Naive thymus-derived CD8-positive, alpha-beta T cell (primary cell): ENCODE data around the gene CCDC180. TPM values are rescaled to one million over a fixed set of nuclear protein-coding genes. Genes with fewer than 3 reads are reported as not detected.
A peak's percentile ranks its signal among the peaks of the same experiment; 100 is the strongest.
"Not testable (repeated sequence)": the region's sequence is repeated elsewhere in the genome, so short reads cannot be mapped to it uniquely, and the experiment has no call there.

Source experiments
- ATAC-seq, 2 donors: fragments of 150-1000 bp; cut with Tn5 transposase in 1 of 2; sonication (Bioruptor Pico), chemical (Tn5 transposase) in 1 of 2; 1 replicate in 1 of 2; 2 replicates in 1 of 2; pipeline ENCODE4 v1.10.0; 2021; ENCODE audit warnings: mild to moderate bottlenecking in 2 of 2, moderate library complexity in 2 of 2
- POLR2A ChIA-PET: fragments of 350-600 bp; sonication (Branson Sonifier 250); formaldehyde crosslinking; loops from one replicate; lab custom pipeline; 2021; ENCODE audit warnings: antibody characterized with exemption; lab: Charles Lee
- DNase-seq, 10 donors: peaks; one replicate each; pipeline versions ENCODE4 v3.0.0 to v3.0.0-alpha.2; 2020 to 2022
- H3K27ac Mint-ChIP-seq, 10 donors: one replicate each; pipeline ENCODE4 v1.8.0; 2020 to 2022; ENCODE audit warnings: mild to moderate bottlenecking in 10 of 10, mixed read lengths in 10 of 10, moderate library complexity in 4 of 10, inconsistent platforms in 1 of 10
- H3K27me3 Mint-ChIP-seq, 5 donors: one replicate each; pipeline ENCODE4 v1.8.0; 2021 to 2022; ENCODE audit warnings: mixed read lengths in 5 of 5
- H3K36me3 Mint-ChIP-seq, 3 donors: one replicate each; pipeline ENCODE4 v1.8.0; 2020 to 2022; ENCODE audit warnings: mixed read lengths in 3 of 3, mild to moderate bottlenecking in 2 of 3, inconsistent platforms in 1 of 3
- H3K4me1 Mint-ChIP-seq, 4 donors: one replicate each; pipeline ENCODE4 v1.8.0; 2021 to 2022; ENCODE audit warnings: mixed read lengths in 4 of 4
- H3K4me3 Mint-ChIP-seq, 10 donors: one replicate each; pipeline ENCODE4 v1.8.0; 2020 to 2022; ENCODE audit warnings: mild to moderate bottlenecking in 10 of 10, mixed read lengths in 10 of 10, moderate library complexity in 6 of 10, inconsistent platforms in 1 of 10
- H3K9me3 Mint-ChIP-seq, 9 donors: one replicate each; pipeline ENCODE4 v1.8.0; 2020 to 2022; ENCODE audit warnings: mixed read lengths in 9 of 9, mild to moderate bottlenecking in 3 of 9, inconsistent platforms in 1 of 9, moderate library complexity in 1 of 9
- polyA plus RNA-seq, 3 donors: library from polyadenylated mRNA; unstranded; fragments of 300-500 nt; fragmentation: Illumina TruSeq; gene quantifications; one replicate each; pipeline ENCODE4 v1.2.3, GENCODE V29; 2021
- total RNA-seq, 8 experiments: library from RNA in 2 of 8; stranded (reverse) in 2 of 8; gene quantifications; one replicate each; pipeline ENCODE4 v1.2.3 and lab custom pipeline; 2021 to 2026

CCDC180 gene
- total and polyA plus RNA-seq, 5 experiments from 2014 or later, result 0.10 to 17.8 (median 6.4) TPM; not detected in 1

GRCh38 chr9:97332993-97333392 lies 25.5 kb downstream of the CCDC180 start:
- peaks cover 24 to 82% (median 74%) of the 10 kb centered on the region in 3 donors for H3K36me3 Mint-ChIP-seq
- DNase-seq, result no peak
- H3K4me3 Mint-ChIP-seq, result no peak overlapping the region
- POLR2A ChIA-PET, result no interaction called here
- no peaks in the 10 kb centered on the region for H3K27me3 Mint-ChIP-seq
- H3K4me1 Mint-ChIP-seq, result peaks cover 0 to 11% (median 1%) of the 10 kb centered on the region in 4 donors
- H3K9me3 Mint-ChIP-seq, result peaks cover 0 to 20% (median 2%) of the 10 kb centered on the region in 9 donors
- no peak overlapping the region for H3K27ac Mint-ChIP-seq
- ATAC-seq, result no peak

- H3K27me3 Mint-ChIP-seq, DNase-seq, H3K4me3 Mint-ChIP-seq, ATAC-seq, POLR2A ChIA-PET, H3K27ac Mint-ChIP-seq: not testable (repeated sequence)
- Mint-ChIP-seq H3K9me3 (peaks cover 0 to 29% (median 10%) of the 10 kb centered on the region in 9 donors), H3K4me1 (peaks cover 0 to 11% (median 1%) of the 10 kb centered on the region in 4 donors), H3K36me3 (peaks cover 26 to 82% (median 74%) of the 10 kb centered on the region in 3 donors)
These were observed 28.2 kb downstream of the CCDC180 start for GRCh38 chr9:97335622-97336021.

GRCh38 chr9:97348871-97349270 lies 41.4 kb downstream of the CCDC180 start:
- no peak for DNase-seq
- Mint-ChIP-seq H3K4me1 (peaks cover 0 to 3% (median under 1%) of the 10 kb centered on the region in 4 donors), H3K36me3 (peaks cover 0 to 46% (median 33%) of the 10 kb centered on the region in 3 donors), H3K27ac (no peak overlapping the region), H3K27me3 (no peaks in the 10 kb centered on the region), H3K4me3 (no peak overlapping the region), H3K9me3 (no peaks in the 10 kb centered on the region)
- no peak for ATAC-seq
- POLR2A ChIA-PET, result no interaction called here

GRCh38 chr9:97349400-97349799 lies 41.9 kb downstream of the CCDC180 start:
- Mint-ChIP-seq H3K36me3 (peaks cover 0 to 44% (median 33%) of the 10 kb centered on the region in 3 donors), H3K4me3 (no peak overlapping the region), H3K27ac (peak overlapping the region in 1 of 10 donors; percentile 68), H3K9me3 (no peaks in the 10 kb centered on the region), H3K4me1 (peaks cover 0 to 3% (median under 1%) of the 10 kb centered on the region in 4 donors), H3K27me3 (no peaks in the 10 kb centered on the region)
- DNase-seq (no peak), ATAC-seq (no peak)
- POLR2A ChIA-PET, result no interaction called here

- DNase-seq (no peak), ATAC-seq (no peak)
- peaks cover 0 to 3% (median under 1%) of the 10 kb centered on the region in 4 donors for H3K4me1 Mint-ChIP-seq
- no peaks in the 10 kb centered on the region for H3K9me3 Mint-ChIP-seq
- no peak overlapping the region for H3K4me3 Mint-ChIP-seq
- POLR2A ChIA-PET, result no interaction called here
- H3K36me3 Mint-ChIP-seq, result peaks cover 0 to 54% (median 34%) of the 10 kb centered on the region in 3 donors
- peak overlapping the region in 2 of 10 donors; percentile 34 to 90 for H3K27ac Mint-ChIP-seq
- no peaks in the 10 kb centered on the region for H3K27me3 Mint-ChIP-seq
These were observed 47.2 kb downstream of the CCDC180 start for GRCh38 chr9:97354637-97355036.

GRCh38 chr9:97357056-97357455 lies 49.6 kb downstream of the CCDC180 start:
- DNase-seq (no peak), ATAC-seq (no peak)
- peak overlapping the region in 1 of 10 donors; percentile 38 for H3K27ac Mint-ChIP-seq
- H3K36me3 Mint-ChIP-seq, result peaks cover 0 to 50% (median 30%) of the 10 kb centered on the region in 3 donors
- no peak overlapping the region for H3K4me3 Mint-ChIP-seq
- POLR2A ChIA-PET, result no interaction called here
- H3K4me1 Mint-ChIP-seq, result peaks cover 0 to 5% (median 0%) of the 10 kb centered on the region in 4 donors
- H3K27me3 Mint-ChIP-seq, result no peaks in the 10 kb centered on the region
- no peaks in the 10 kb centered on the region for H3K9me3 Mint-ChIP-seq

Other genes starting within 250 kb of the CCDC180 start
- 10 to 100 TPM; 10.2 to 10.6 TPM for gene TDRD7, start 104.4 kb downstream of the CCDC180 start, total RNA-seq
- gene TDRD7, start 104.4 kb downstream of the CCDC180 start, polyA plus RNA-seq, result 1 to 10 TPM; 2.5 to 5.0 (median 3.0) TPM
- 1 to 10 TPM in 1 of 2 experiments, under 1 TPM in 1; 0.96 to 1.6 TPM for gene TMOD1, start 194.0 kb downstream of the CCDC180 start, total RNA-seq
- 1 to 10 TPM in 2 of 3 donors, under 1 TPM in 1; 0.92 to 2.7 (median 1.2) TPM for gene TMOD1, start 194.0 kb downstream of the CCDC180 start, polyA plus RNA-seq